Stromal cell of bone marrow (primary cell): Measurements from ENCODE around the gene SORCS2.

ENCODE experiments used
- DNase-seq: peaks from one replicate; pipeline ENCODE4 v3.0.0-alpha.2; 2012; ENCODE audit warnings: low read depth

The SORCS2 gene

GRCh38 chr4:7326693-7327340, 134.5 kb downstream of the SORCS2 start:
- DNase-seq, result no peak

- no peak for DNase-seq
These were observed 135.1 kb downstream of the SORCS2 start for GRCh38 chr4:7327341-7327885.

GRCh38 chr4:7328162-7328912, 136.0 kb downstream of the SORCS2 start:
- no peak for DNase-seq

- peak; percentile 58 for DNase-seq
These were observed 136.7 kb downstream of the SORCS2 start for GRCh38 chr4:7328913-7329638.

GRCh38 chr4:7330031-7330596, 137.8 kb downstream of the SORCS2 start:
- no peak for DNase-seq

GRCh38 chr4:7330811-7331681, 138.7 kb downstream of the SORCS2 start:
- no peak for DNase-seq

- DNase-seq, result no peak
These were observed 139.3 kb downstream of the SORCS2 start for GRCh38 chr4:7331682-7332000.

- DNase-seq, result no peak
These were observed 140.1 kb downstream of the SORCS2 start for GRCh38 chr4:7332216-7333023.

- DNase-seq, result no peak
These were observed 140.9 kb downstream of the SORCS2 start for GRCh38 chr4:7333024-7333780.

GRCh38 chr4:7333801-7334421, 141.6 kb downstream of the SORCS2 start:
- no peak for DNase-seq

GRCh38 chr4:7334521-7335275, 142.4 kb downstream of the SORCS2 start:
- no peak for DNase-seq

- DNase-seq, result no peak
These were observed 143.2 kb downstream of the SORCS2 start for GRCh38 chr4:7335344-7336066.

GRCh38 chr4:7336067-7336569, 143.8 kb downstream of the SORCS2 start:
- no peak for DNase-seq

- no peak for DNase-seq
These were observed 144.4 kb downstream of the SORCS2 start for GRCh38 chr4:7336732-7337131.

- DNase-seq, result no peak
These were observed 145.1 kb downstream of the SORCS2 start for GRCh38 chr4:7337196-7338058.

GRCh38 chr4:7338059-7338452, 145.7 kb downstream of the SORCS2 start:
- no peak for DNase-seq
